ENCODE results near the gene PIK3CG.

DNA sequence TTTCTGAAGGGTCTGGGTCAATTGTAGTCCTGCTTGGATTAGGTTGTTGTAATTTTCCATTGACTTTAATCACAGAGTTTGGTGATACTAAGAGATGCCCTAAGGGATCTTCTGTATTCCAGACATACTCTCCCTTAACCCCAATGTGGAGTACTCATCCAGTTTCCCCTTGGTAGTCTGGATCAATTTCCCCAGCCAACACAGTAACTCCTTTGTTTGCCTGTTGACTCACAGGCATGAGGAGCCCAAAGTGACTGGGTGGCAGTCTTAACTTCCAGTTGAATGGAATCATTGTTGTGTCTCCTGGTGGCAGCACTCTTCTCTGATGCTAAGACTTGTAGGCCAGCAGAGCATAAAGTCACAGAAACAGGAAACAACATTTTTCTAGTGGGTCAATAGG is 41.5 kb upstream of the PIK3CG start:
- TF ChIP-seq, protein P1, sequence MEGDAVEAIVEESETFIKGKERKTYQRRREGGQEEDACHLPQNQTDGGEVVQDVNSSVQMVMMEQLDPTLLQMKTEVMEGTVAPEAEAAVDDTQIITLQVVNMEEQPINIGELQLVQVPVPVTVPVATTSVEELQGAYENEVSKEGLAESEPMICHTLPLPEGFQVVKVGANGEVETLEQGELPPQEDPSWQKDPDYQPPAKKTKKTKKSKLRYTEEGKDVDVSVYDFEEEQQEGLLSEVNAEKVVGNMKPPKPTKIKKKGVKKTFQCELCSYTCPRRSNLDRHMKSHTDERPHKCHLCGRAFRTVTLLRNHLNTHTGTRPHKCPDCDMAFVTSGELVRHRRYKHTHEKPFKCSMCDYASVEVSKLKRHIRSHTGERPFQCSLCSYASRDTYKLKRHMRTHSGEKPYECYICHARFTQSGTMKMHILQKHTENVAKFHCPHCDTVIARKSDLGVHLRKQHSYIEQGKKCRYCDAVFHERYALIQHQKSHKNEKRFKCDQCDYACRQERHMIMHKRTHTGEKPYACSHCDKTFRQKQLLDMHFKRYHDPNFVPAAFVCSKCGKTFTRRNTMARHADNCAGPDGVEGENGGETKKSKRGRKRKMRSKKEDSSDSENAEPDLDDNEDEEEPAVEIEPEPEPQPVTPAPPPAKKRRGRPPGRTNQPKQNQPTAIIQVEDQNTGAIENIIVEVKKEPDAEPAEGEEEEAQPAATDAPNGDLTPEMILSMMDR (IDR thresholded peaks at IDR 0.05; ENCODE audit: insufficient read depth, low read depth, low read length): no peak
- no peak for TF ChIP-seq EZH2 (IDR thresholded peaks at IDR 0.05; ENCODE audit: insufficient read depth, low read length)
